HL-60 (cell line): ENCODE data around the gene OR8A1.

Experiments used
- GABPA ChIP-seq: IDR thresholded peaks from 2 replicates; pipeline ENCODE4 v1.6.1; 2012; ENCODE audit warnings: low read depth
- SPI1 ChIP-seq: IDR thresholded peaks from 2 replicates; pipeline ENCODE4 v1.6.1; 2012; ENCODE audit warnings: low read depth, mild to moderate bottlenecking, borderline replicate concordance
- TF ChIP-seq, protein P1 (sequence below): IDR thresholded peaks from 2 replicates; pipeline ENCODE4 v1.6.1; 2012; ENCODE audit warnings: low read depth; ENCODE audit not compliant: insufficient replicate concordance
- TF ChIP-seq, protein P2 (sequence below): IDR thresholded peaks from one replicate; pipeline ENCODE4 v1.5.1; 2011; ENCODE audit warnings: low read length, control low read depth, inconsistent platforms; ENCODE audit not compliant: insufficient read depth

DNA sequence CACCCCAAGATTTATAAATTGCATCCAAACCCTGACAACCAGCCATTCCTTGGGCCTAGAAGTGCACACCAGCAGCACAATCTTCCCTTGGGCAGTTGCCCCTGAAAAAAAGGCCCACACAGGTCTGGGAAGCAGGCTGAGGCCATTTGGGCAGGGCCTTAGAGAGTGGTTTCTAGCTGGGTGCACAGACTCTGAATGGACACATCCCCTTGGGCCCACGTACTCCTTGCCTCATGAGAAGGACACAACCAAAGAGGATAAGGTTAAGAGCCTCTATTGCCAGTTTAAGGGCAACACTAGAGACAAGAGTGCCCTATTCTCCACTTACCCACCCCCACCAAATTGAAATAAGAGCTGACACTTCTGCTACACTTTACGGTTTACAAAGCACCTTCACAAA, 40.5 kb downstream of the OR8A1 start:
- TF ChIP-seq, protein P1, sequence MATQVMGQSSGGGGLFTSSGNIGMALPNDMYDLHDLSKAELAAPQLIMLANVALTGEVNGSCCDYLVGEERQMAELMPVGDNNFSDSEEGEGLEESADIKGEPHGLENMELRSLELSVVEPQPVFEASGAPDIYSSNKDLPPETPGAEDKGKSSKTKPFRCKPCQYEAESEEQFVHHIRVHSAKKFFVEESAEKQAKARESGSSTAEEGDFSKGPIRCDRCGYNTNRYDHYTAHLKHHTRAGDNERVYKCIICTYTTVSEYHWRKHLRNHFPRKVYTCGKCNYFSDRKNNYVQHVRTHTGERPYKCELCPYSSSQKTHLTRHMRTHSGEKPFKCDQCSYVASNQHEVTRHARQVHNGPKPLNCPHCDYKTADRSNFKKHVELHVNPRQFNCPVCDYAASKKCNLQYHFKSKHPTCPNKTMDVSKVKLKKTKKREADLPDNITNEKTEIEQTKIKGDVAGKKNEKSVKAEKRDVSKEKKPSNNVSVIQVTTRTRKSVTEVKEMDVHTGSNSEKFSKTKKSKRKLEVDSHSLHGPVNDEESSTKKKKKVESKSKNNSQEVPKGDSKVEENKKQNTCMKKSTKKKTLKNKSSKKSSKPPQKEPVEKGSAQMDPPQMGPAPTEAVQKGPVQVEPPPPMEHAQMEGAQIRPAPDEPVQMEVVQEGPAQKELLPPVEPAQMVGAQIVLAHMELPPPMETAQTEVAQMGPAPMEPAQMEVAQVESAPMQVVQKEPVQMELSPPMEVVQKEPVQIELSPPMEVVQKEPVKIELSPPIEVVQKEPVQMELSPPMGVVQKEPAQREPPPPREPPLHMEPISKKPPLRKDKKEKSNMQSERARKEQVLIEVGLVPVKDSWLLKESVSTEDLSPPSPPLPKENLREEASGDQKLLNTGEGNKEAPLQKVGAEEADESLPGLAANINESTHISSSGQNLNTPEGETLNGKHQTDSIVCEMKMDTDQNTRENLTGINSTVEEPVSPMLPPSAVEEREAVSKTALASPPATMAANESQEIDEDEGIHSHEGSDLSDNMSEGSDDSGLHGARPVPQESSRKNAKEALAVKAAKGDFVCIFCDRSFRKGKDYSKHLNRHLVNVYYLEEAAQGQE, result no peak
- TF ChIP-seq, protein P2, sequence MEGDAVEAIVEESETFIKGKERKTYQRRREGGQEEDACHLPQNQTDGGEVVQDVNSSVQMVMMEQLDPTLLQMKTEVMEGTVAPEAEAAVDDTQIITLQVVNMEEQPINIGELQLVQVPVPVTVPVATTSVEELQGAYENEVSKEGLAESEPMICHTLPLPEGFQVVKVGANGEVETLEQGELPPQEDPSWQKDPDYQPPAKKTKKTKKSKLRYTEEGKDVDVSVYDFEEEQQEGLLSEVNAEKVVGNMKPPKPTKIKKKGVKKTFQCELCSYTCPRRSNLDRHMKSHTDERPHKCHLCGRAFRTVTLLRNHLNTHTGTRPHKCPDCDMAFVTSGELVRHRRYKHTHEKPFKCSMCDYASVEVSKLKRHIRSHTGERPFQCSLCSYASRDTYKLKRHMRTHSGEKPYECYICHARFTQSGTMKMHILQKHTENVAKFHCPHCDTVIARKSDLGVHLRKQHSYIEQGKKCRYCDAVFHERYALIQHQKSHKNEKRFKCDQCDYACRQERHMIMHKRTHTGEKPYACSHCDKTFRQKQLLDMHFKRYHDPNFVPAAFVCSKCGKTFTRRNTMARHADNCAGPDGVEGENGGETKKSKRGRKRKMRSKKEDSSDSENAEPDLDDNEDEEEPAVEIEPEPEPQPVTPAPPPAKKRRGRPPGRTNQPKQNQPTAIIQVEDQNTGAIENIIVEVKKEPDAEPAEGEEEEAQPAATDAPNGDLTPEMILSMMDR, result no peak
- TF ChIP-seq GABPA (no peak), SPI1 (no peak)
